ENCODE data around the gene ANKH. TPM values are rescaled to one million over a fixed set of nuclear protein-coding genes. Genes with fewer than 3 reads are reported as not detected.

Gene ANKH
- total and polyA plus RNA-seq, 2 of the 13 experiments (the other 11 are each of a cell fraction or from before 2014, with no cell fraction given): 25.0 to 36.0 TPM

- Histone ChIP-seq H3K4me2 (ENCODE audit: low read depth, low read length) (no peak overlapping the region), H3K27me3 (ENCODE audit: control insufficient read depth in 1 of 2, insufficient read depth in 2 of 2, low read length in 2 of 2) (no peaks in the 10 kb centered on the region), H3K79me2 (ENCODE audit: insufficient read depth, low read length) (no peaks in the 10 kb centered on the region), H3K9me3 (ENCODE audit: low read length) (no peaks in the 10 kb centered on the region), H2AFZ (ENCODE audit: low read length) (no peak overlapping the region), H4K20me1 (ENCODE audit: insufficient read depth, low read length) (no peaks in the 10 kb centered on the region), H3K36me3 (replicated peaks in 1 of 2; ENCODE audit: control insufficient read depth in 1 of 2, insufficient read depth in 2 of 2, low read length in 2 of 2) (peaks cover 5 to 26% of the 10 kb centered on the region in 2 experiments), H3K27ac (ENCODE audit: extremely low read length, insufficient read depth, low read length) (peak overlapping the region; percentile 31), H3K4me1 (ENCODE audit: insufficient read depth, low read length) (peaks cover 28% of the 10 kb centered on the region), H3K4me3 (replicated peaks in 1 of 3; ENCODE audit: insufficient read depth in 1 of 3, low read depth in 2 of 3, low read length in 3 of 3) (no peak overlapping the region), H3K9ac (ENCODE audit: insufficient read depth, low read depth, low read length) (no peak overlapping the region)
- BruUV-seq (replicated peaks): no TSS peak
- FAIRE-seq (no peak), DNase-seq (ENCODE audit: low spot score) (no peak), ATAC-seq (no peak)
- no peak for TF ChIP-seq RORA (CRISPR knock-in tag; IDR thresholded peaks at IDR 0.05)
- TF ChIP-seq ZNF619 (CRISPR knock-in tag; IDR thresholded peaks at IDR 0.05): no peak
- no peak for TF ChIP-seq ZNF30 (CRISPR knock-in tag; IDR thresholded peaks at IDR 0.05)
- no peak for TF ChIP-seq CREB1 (IDR thresholded peaks at IDR 0.05)
- no peak for TF ChIP-seq CREB1 (CRISPR knock-in tag; IDR thresholded peaks at IDR 0.05)
- TF ChIP-seq CREB3 (CRISPR knock-in tag; IDR thresholded peaks at IDR 0.05): no peak
- no peak for TF ChIP-seq ZFAT (CRISPR knock-in tag; conservative IDR thresholded peaks at IDR 0.05)
- intact Hi-C loops (cut with micrococcal nuclease; ENCODE audit: unreplicated experiment) (loop anchor here (5.0 kb wide), 1 partner anchor 42 kb away; no protein-coding TSS in a partner anchor), in situ Hi-C loops (cut with HindIII; ENCODE audit: extremely low pct_ligation_motif_present, low pct_unique_long_range_greater_than_20kb) (loop anchor here (5.0 kb wide), 3 partner anchors 48 to 283 kb away; partner anchors contain the start of gene ANKH)
- ChIA-PET CTCF (ENCODE audit: low intra/inter-chr PET ratio, low total read pairs) (no interaction called here), POLR2A (interaction anchor here (1.7 kb wide), 1 partner anchor 42 kb away, joined by 4 read pairs; no protein-coding TSS in a partner anchor)
- WGBS (ENCODE audit: low lambda C conversion rate): 96% methylated on average over 16 of the region's 18 CpGs
These were observed 141.9 kb downstream of the ANKH start for GRCh38 chr5:14729448-14730385.
